Tibial nerve (tissue), 4 donors: ENCODE data around the gene IGFBP3. TPM values are rescaled to one million over a fixed set of nuclear protein-coding genes. Genes with fewer than 3 reads are reported as not detected.
"Not testable (repeated sequence)": the region's sequence is repeated elsewhere in the genome, so short reads cannot be mapped to it uniquely, and the experiment has no call there.

Experiments used
- DNase-seq, 2 donors: peaks; one replicate each; pipeline ENCODE4 v3.0.0-alpha.2; 2019; ENCODE audit warnings: low spot score in 2 of 2
- H3K27ac ChIP-seq, 4 donors: fragments of 200-600 bp; sonication (generic) in 3 of 4; one replicate each; pipeline ENCODE4 v1.5.1; 2017 to 2019; ENCODE audit warnings: mild to moderate bottlenecking in 1 of 4
- H3K27me3 ChIP-seq, 2 donors: fragments of 200-600 bp; sonication (generic) in 1 of 2; one replicate each; pipeline versions ENCODE4 v1.5.1 to v1.6.0; 2017 to 2019
- H3K36me3 ChIP-seq, 3 donors: fragments of 200-600 bp; sonication (generic); one replicate each; pipeline ENCODE4 v1.5.1; 2018 to 2019
- H3K4me1 ChIP-seq, 4 donors: fragments of 200-600 bp; sonication (generic) in 3 of 4; one replicate each; pipeline ENCODE4 v1.5.1; 2017 to 2019
- H3K4me3 ChIP-seq, 4 donors: fragments of 200-600 bp; sonication (generic) in 3 of 4; one replicate each; pipeline ENCODE4 v1.5.1; 2017 to 2019; ENCODE audit warnings: mild to moderate bottlenecking in 1 of 4, moderate library complexity in 1 of 4
- H3K9me3 ChIP-seq, 4 donors: fragments of 200-600 bp; sonication (generic) in 3 of 4; one replicate each; pipeline ENCODE4 v1.5.1; 2017 to 2019
- EP300 ChIP-seq, 2 donors: sonication (generic); formaldehyde crosslinking; IDR thresholded peaks; one replicate each; pipeline ENCODE4 v1.6.1; 2017; ENCODE audit warnings: antibody characterized with exemption in 2 of 2, mild to moderate bottlenecking in 1 of 2
- POLR2A ChIP-seq, 2 donors: fragments of 450-650 bp; IDR thresholded peaks; one replicate each; pipeline ENCODE4 v1.6.1; 2017; ENCODE audit warnings: antibody characterized with exemption in 2 of 2, mild to moderate bottlenecking in 2 of 2, moderate library complexity in 2 of 2
- WGBS, 2 donors: methylation state at CpG; one replicate each; pipeline ENCODE4 v1.1.5; 2018; 5-methylcytosine and 5-hydroxymethylcytosine counted together
- total RNA-seq, 4 donors: library from RNA; depleted of rRNA; stranded (reverse); fragments of >200 nt; gene quantifications; one replicate each; pipeline ENCODE4 v1.1.0, GENCODE V29; 2016
- TF ChIP-seq, protein P1 (sequence below), 5 experiments: fragments of 200-600 bp in 3 of 5; fragments of 450-650 bp in 2 of 5; sonication (generic) in 3 of 5; IDR thresholded peaks; one replicate each; pipeline ENCODE4 v1.5.1; 2016 to 2019; ENCODE audit warnings: antibody characterized with exemption in 5 of 5, mild to moderate bottlenecking in 3 of 5, moderate library complexity in 2 of 5

The IGFBP3 gene
- total RNA-seq, 4 donors from 2014 or later, result 145 to 377 (median 257) TPM

GRCh38 chr7:45967591-45968157 is 46.6 kb upstream of the IGFBP3 start:
- 95 to 96% methylated on average over 5 of the region's 5 CpGs for WGBS, 2 donors
- H3K27me3 ChIP-seq, result no peaks in the 10 kb centered on the region
- H3K4me3 ChIP-seq, result no peak overlapping the region
- no peaks in the 10 kb centered on the region for H3K9me3 ChIP-seq
- no peaks in the 10 kb centered on the region for H3K4me1 ChIP-seq
- H3K36me3 ChIP-seq, result no peaks in the 10 kb centered on the region
- no peak for TF ChIP-seq POLR2A (IDR thresholded peaks at IDR 0.05)
- TF ChIP-seq, protein P1, sequence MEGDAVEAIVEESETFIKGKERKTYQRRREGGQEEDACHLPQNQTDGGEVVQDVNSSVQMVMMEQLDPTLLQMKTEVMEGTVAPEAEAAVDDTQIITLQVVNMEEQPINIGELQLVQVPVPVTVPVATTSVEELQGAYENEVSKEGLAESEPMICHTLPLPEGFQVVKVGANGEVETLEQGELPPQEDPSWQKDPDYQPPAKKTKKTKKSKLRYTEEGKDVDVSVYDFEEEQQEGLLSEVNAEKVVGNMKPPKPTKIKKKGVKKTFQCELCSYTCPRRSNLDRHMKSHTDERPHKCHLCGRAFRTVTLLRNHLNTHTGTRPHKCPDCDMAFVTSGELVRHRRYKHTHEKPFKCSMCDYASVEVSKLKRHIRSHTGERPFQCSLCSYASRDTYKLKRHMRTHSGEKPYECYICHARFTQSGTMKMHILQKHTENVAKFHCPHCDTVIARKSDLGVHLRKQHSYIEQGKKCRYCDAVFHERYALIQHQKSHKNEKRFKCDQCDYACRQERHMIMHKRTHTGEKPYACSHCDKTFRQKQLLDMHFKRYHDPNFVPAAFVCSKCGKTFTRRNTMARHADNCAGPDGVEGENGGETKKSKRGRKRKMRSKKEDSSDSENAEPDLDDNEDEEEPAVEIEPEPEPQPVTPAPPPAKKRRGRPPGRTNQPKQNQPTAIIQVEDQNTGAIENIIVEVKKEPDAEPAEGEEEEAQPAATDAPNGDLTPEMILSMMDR (IDR thresholded peaks at IDR 0.05), result no peak
- no peak for DNase-seq
- H3K27ac ChIP-seq, result no peak overlapping the region

DNA sequence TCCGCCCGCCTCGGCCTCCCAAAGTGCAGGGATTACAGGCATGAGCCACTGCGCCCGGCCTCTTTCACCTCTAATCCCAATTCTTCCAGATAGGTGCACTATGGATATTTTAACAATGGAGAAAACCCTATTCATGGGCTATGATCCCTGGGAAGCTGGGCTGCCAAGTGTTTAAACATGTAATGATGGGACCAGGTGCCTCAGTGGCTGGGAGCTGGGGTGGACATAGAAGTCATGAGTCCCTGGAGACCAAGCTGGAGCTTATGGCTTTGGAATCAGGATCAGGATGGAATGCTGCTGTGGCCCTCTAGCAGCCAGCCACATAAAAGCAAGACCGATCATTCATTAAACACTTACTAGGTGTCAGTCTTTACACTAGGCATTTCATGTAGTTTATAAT is 41.8 kb upstream of the IGFBP3 start:
- 92 to 96% methylated on average over 6 of the region's 6 CpGs for WGBS, 2 donors
- H3K36me3 ChIP-seq, result no peaks in the 10 kb centered on the region
- H3K4me3 ChIP-seq, result no peak overlapping the region
- H3K27ac ChIP-seq, result no peak overlapping the region
- TF ChIP-seq EP300 (IDR thresholded peaks at IDR 0.05), result no peak
- TF ChIP-seq POLR2A (IDR thresholded peaks at IDR 0.05), result no peak
- TF ChIP-seq, protein P1 (IDR thresholded peaks at IDR 0.05), result no peak
- no peak for DNase-seq
- H3K9me3 ChIP-seq, result no peaks in the 10 kb centered on the region
- no peaks in the 10 kb centered on the region for H3K4me1 ChIP-seq
- H3K27me3 ChIP-seq, result no peaks in the 10 kb centered on the region

DNA sequence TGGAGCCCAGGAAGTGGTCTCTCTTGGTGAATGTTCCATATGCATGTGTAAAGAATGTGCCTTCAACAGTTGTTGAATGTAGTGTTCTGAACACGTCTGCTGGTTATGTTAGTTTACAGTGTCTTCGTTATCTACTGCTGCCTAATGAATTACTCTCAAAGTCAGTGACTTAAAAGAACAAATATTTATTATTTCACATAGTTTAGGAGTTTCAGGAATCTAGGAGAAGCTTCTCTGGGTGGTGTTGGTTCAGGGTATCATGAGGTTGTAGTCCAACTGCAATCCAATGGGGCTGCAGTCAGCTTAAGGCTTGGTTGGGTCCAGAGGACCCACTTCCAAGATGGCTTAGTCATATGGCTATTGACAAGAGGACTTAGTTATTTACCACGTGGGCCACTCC is 36.6 kb upstream of the IGFBP3 start:
- H3K9me3 ChIP-seq, result no peaks in the 10 kb centered on the region
- H3K4me1 ChIP-seq, result no peaks in the 10 kb centered on the region
- no peak overlapping the region for H3K4me3 ChIP-seq
- WGBS, 2 donors, result 76 to 77% methylated on average over 3 of the region's 3 CpGs
- no peak for TF ChIP-seq POLR2A (IDR thresholded peaks at IDR 0.05)
- TF ChIP-seq, protein P1 (IDR thresholded peaks at IDR 0.05), result no peak
- no peak overlapping the region for H3K27ac ChIP-seq
- H3K36me3 ChIP-seq, result no peaks in the 10 kb centered on the region
- no peak for DNase-seq
- H3K27me3 ChIP-seq, result no peaks in the 10 kb centered on the region

DNA sequence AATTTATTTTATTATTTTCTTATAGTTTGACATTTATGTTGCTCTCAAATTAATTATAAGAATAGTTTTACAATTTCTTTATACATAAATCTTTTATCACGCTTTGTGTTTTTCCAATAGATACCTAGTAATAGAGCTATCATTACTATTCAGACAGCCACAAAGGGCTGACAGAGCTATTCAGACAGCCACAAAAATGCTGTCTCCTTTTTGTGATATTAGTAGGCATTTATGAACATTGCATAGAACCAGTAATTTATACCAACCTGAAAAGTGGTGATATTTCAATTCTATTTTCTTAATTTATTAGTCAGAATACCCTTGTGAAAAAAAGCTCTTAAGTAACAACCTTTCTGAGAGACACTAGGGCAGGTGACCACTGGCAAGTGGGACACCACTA is 34.2 kb upstream of the IGFBP3 start:
- TF ChIP-seq, protein P1 (IDR thresholded peaks at IDR 0.05), result no peak
- TF ChIP-seq POLR2A (IDR thresholded peaks at IDR 0.05) (no peak), EP300 (IDR thresholded peaks at IDR 0.05) (no peak)
- no peaks in the 10 kb centered on the region for H3K36me3 ChIP-seq
- no peak for DNase-seq
- no peak overlapping the region for H3K4me3 ChIP-seq
- no peak overlapping the region for H3K27ac ChIP-seq
- H3K9me3 ChIP-seq, result no peaks in the 10 kb centered on the region
- H3K27me3 ChIP-seq, result no peaks in the 10 kb centered on the region
- no peaks in the 10 kb centered on the region for H3K4me1 ChIP-seq
- WGBS, 2 donors, result 94 to 96% methylated on average over 1 of the region's 1 CpG

DNA sequence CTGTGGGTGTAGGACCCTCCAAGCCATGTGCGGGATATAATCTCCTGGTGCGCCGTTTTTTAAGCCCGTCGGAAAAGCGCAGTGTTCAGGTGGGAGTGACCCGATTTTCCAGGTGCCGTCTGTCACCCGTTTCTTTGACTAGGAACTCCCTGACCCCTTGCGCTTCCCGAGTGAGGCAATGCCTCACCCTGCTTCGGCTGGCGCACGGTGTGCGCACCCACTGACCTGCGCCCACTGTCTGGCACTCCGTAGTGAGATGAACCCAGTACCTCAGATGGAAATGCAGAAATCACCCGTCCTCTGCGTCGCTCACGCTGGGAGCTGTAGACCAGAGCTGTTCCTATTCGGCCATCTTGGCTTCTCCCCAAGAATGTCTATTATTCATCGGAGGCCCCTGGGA is 32.0 kb upstream of the IGFBP3 start:
- H3K27ac ChIP-seq, H3K4me1 ChIP-seq, H3K36me3 ChIP-seq, H3K27me3 ChIP-seq, H3K4me3 ChIP-seq, DNase-seq, H3K9me3 ChIP-seq: not testable (repeated sequence)
- WGBS, 2 donors, result 95 to 98% methylated on average over 22 to 23 of the region's 23 CpGs

DNA sequence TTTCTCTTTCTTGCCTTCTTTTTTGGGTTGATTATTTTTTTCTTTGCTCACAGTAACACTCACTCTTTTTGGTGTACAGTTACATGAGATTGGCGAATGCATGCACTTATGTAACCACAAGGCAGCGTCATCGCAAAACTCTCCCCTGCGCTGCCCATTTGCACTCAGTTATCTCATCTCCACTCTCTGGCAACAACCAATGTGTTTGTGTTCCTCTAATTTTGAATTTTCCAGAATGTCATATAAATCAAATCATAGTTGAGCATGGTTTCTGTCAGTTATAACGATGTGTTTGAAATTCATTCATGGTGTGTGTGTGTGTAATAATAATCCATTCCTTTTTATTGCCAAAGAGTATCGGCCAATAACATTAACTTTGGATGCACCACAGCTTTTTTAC is 23.0 kb upstream of the IGFBP3 start:
- DNase-seq, result no peak
- no peaks in the 10 kb centered on the region for H3K36me3 ChIP-seq
- TF ChIP-seq EP300 (IDR thresholded peaks at IDR 0.05) (no peak), POLR2A (IDR thresholded peaks at IDR 0.05) (no peak)
- TF ChIP-seq, protein P1 (IDR thresholded peaks at IDR 0.05), result no peak
- H3K27me3 ChIP-seq, result no peaks in the 10 kb centered on the region
- no peak overlapping the region for H3K4me3 ChIP-seq
- no peaks in the 10 kb centered on the region for H3K9me3 ChIP-seq
- no peak overlapping the region for H3K27ac ChIP-seq
- no peaks in the 10 kb centered on the region for H3K4me1 ChIP-seq
- WGBS, 2 donors, result 92 to 93% methylated on average over 6 of the region's 6 CpGs
